Activated naive CD8-positive, alpha-beta T cell (primary cell): ENCODE results near the gene HS1BP3.

Experiments used
- H3K27ac Mint-ChIP-seq: one replicate; pipeline ENCODE4 v1.8.0; 2021; ENCODE audit warnings: mixed read lengths
- H3K27me3 Mint-ChIP-seq: one replicate; pipeline ENCODE4 v1.8.0; 2021; ENCODE audit warnings: mixed read lengths
- H3K36me3 Mint-ChIP-seq: one replicate; pipeline ENCODE4 v1.8.0; 2021; ENCODE audit warnings: mixed read lengths
- H3K4me1 Mint-ChIP-seq: one replicate; pipeline ENCODE4 v1.8.0; 2021; ENCODE audit warnings: low read depth, mixed read lengths
- H3K4me3 Mint-ChIP-seq: one replicate; pipeline ENCODE4 v1.8.0; 2021; ENCODE audit warnings: mild to moderate bottlenecking, mixed read lengths
- H3K9me3 Mint-ChIP-seq: one replicate; pipeline ENCODE4 v1.8.0; 2021; ENCODE audit warnings: low read depth, mixed read lengths

The HS1BP3 gene

GRCh38 chr2:20616341-20616871 lies 34.5 kb downstream of the HS1BP3 start:
- Mint-ChIP-seq H3K36me3 (peaks cover 2% of the 10 kb centered on the region), H3K4me1 (no peaks in the 10 kb centered on the region), H3K9me3 (no peaks in the 10 kb centered on the region), H3K27me3 (no peaks in the 10 kb centered on the region), H3K27ac (no peak overlapping the region), H3K4me3 (no peak overlapping the region)

GRCh38 chr2:20615466-20616241 lies 35.2 kb downstream of the HS1BP3 start:
- Mint-ChIP-seq H3K4me1 (no peaks in the 10 kb centered on the region), H3K9me3 (no peaks in the 10 kb centered on the region), H3K4me3 (no peak overlapping the region), H3K27ac (no peak overlapping the region), H3K36me3 (peaks cover 2% of the 10 kb centered on the region), H3K27me3 (no peaks in the 10 kb centered on the region)

- H3K27ac Mint-ChIP-seq: no peak overlapping the region
- no peaks in the 10 kb centered on the region for H3K9me3 Mint-ChIP-seq
- peaks cover 2% of the 10 kb centered on the region for H3K36me3 Mint-ChIP-seq
- H3K27me3 Mint-ChIP-seq: no peaks in the 10 kb centered on the region
- H3K4me1 Mint-ChIP-seq: no peaks in the 10 kb centered on the region
- H3K4me3 Mint-ChIP-seq: no peak overlapping the region
Observed at GRCh38 chr2:20615068-20615465, 35.8 kb downstream of the HS1BP3 start.

- Mint-ChIP-seq H3K27me3 (no peaks in the 10 kb centered on the region), H3K4me3 (no peak overlapping the region), H3K9me3 (no peaks in the 10 kb centered on the region), H3K36me3 (peaks cover 2% of the 10 kb centered on the region), H3K27ac (no peak overlapping the region), H3K4me1 (no peaks in the 10 kb centered on the region)
Observed at GRCh38 chr2:20614201-20615067, 36.5 kb downstream of the HS1BP3 start.

- Mint-ChIP-seq H3K4me3 (no peak overlapping the region), H3K9me3 (peaks cover 4% of the 10 kb centered on the region), H3K36me3 (peaks cover 5% of the 10 kb centered on the region), H3K27ac (no peak overlapping the region), H3K4me1 (no peaks in the 10 kb centered on the region), H3K27me3 (no peaks in the 10 kb centered on the region)
Observed at GRCh38 chr2:20612925-20613916, 37.7 kb downstream of the HS1BP3 start.

GRCh38 chr2:20611844-20612356 lies 39.0 kb downstream of the HS1BP3 start:
- Mint-ChIP-seq H3K36me3 (peaks cover 7% of the 10 kb centered on the region), H3K27ac (no peak overlapping the region), H3K27me3 (no peaks in the 10 kb centered on the region), H3K9me3 (peaks cover 4% of the 10 kb centered on the region), H3K4me3 (no peak overlapping the region), H3K4me1 (no peaks in the 10 kb centered on the region)

- Mint-ChIP-seq H3K36me3 (peaks cover 7% of the 10 kb centered on the region), H3K4me1 (no peaks in the 10 kb centered on the region), H3K27ac (no peak overlapping the region), H3K27me3 (no peaks in the 10 kb centered on the region), H3K9me3 (peaks cover 4% of the 10 kb centered on the region), H3K4me3 (no peak overlapping the region)
Observed at GRCh38 chr2:20611077-20611843, 39.6 kb downstream of the HS1BP3 start.

GRCh38 chr2:20609995-20610357 lies 40.9 kb downstream of the HS1BP3 start:
- Mint-ChIP-seq H3K36me3 (peaks cover 7% of the 10 kb centered on the region), H3K4me3 (no peak overlapping the region), H3K4me1 (no peaks in the 10 kb centered on the region), H3K9me3 (peaks cover 4% of the 10 kb centered on the region), H3K27me3 (no peaks in the 10 kb centered on the region), H3K27ac (no peak overlapping the region)

GRCh38 chr2:20609349-20609994 lies 41.4 kb downstream of the HS1BP3 start:
- Mint-ChIP-seq H3K4me3 (no peak overlapping the region), H3K27me3 (no peaks in the 10 kb centered on the region), H3K4me1 (no peaks in the 10 kb centered on the region), H3K27ac (no peak overlapping the region), H3K9me3 (peaks cover 4% of the 10 kb centered on the region), H3K36me3 (peaks cover 7% of the 10 kb centered on the region)

GRCh38 chr2:20608666-20609348 lies 42.1 kb downstream of the HS1BP3 start:
- peaks cover 4% of the 10 kb centered on the region for H3K9me3 Mint-ChIP-seq
- no peaks in the 10 kb centered on the region for H3K4me1 Mint-ChIP-seq
- H3K27ac Mint-ChIP-seq: no peak overlapping the region
- H3K4me3 Mint-ChIP-seq: no peak overlapping the region
- H3K36me3 Mint-ChIP-seq: peaks cover 7% of the 10 kb centered on the region
- no peaks in the 10 kb centered on the region for H3K27me3 Mint-ChIP-seq

GRCh38 chr2:20607446-20607845 lies 43.5 kb downstream of the HS1BP3 start:
- no peaks in the 10 kb centered on the region for H3K4me1 Mint-ChIP-seq
- H3K27ac Mint-ChIP-seq: no peak overlapping the region
- H3K4me3 Mint-ChIP-seq: no peak overlapping the region
- H3K27me3 Mint-ChIP-seq: no peaks in the 10 kb centered on the region
- H3K36me3 Mint-ChIP-seq: peaks cover 7% of the 10 kb centered on the region
- H3K9me3 Mint-ChIP-seq: peaks cover 4% of the 10 kb centered on the region

- H3K27ac Mint-ChIP-seq: no peak overlapping the region
- H3K4me3 Mint-ChIP-seq: no peak overlapping the region
- H3K27me3 Mint-ChIP-seq: no peaks in the 10 kb centered on the region
- peaks cover 5% of the 10 kb centered on the region for H3K36me3 Mint-ChIP-seq
- H3K9me3 Mint-ChIP-seq: peaks cover 4% of the 10 kb centered on the region
- H3K4me1 Mint-ChIP-seq: no peaks in the 10 kb centered on the region
Observed at GRCh38 chr2:20606198-20606597, 44.7 kb downstream of the HS1BP3 start.

GRCh38 chr2:20604951-20605381 lies 45.9 kb downstream of the HS1BP3 start:
- Mint-ChIP-seq H3K27ac (no peak overlapping the region), H3K27me3 (no peaks in the 10 kb centered on the region), H3K4me1 (no peaks in the 10 kb centered on the region), H3K9me3 (peaks cover 4% of the 10 kb centered on the region), H3K36me3 (peaks cover 5% of the 10 kb centered on the region), H3K4me3 (no peak overlapping the region)
